DND-41 (cell line): ENCODE data around the gene CLIC6.

Experiments used
- ATAC-seq: fragments of 200-7000 bp; cut with Tn5 transposase; 3 replicates; pipeline ENCODE4 v1.9.1; 2021; ENCODE audit warnings: low read depth; ENCODE audit not compliant: insufficient read depth
- DNase-seq: peaks from one replicate; pipeline ENCODE4 v3.0.0-alpha.2; 2020
- H2AFZ ChIP-seq: 2 replicates; pipeline ENCODE4 v1.6.0; 2012; ENCODE audit warnings: low read depth, low read length
- H3K27ac ChIP-seq: 2 replicates; pipeline ENCODE4 v1.5.1; 2012; ENCODE audit warnings: low read length, inconsistent platforms
- H3K27me3 ChIP-seq: fragments of 200-600 bp; sonication (generic); 2 replicates; pipeline ENCODE4 v1.6.0; 2012; ENCODE audit warnings: low read length, mild to moderate bottlenecking, inconsistent platforms; ENCODE audit not compliant: insufficient read depth, poor library complexity
- H3K36me3 ChIP-seq: 2 replicates; pipeline ENCODE4 v1.5.1; 2012; ENCODE audit warnings: low read length, inconsistent platforms; ENCODE audit not compliant: insufficient read depth
- H3K4me1 ChIP-seq: 2 replicates; pipeline ENCODE4 v1.5.1; 2012; ENCODE audit warnings: mild to moderate bottlenecking, low read length; ENCODE audit not compliant: insufficient read depth
- H3K4me2 ChIP-seq: 2 replicates; pipeline ENCODE4 v1.6.0; 2012; ENCODE audit warnings: mild to moderate bottlenecking, moderate library complexity, low read length, inconsistent platforms; ENCODE audit not compliant: insufficient read depth
- H3K4me3 ChIP-seq, 2 experiments: fragments of 200-600 bp in 1 of 2; shearing (Covaris generic) in 1 of 2; 2 replicates each; pipeline ENCODE4 v1.5.1; 2012 to 2016; ENCODE audit warnings: inconsistent platforms in 2 of 2, low read length in 2 of 2, mild to moderate bottlenecking in 2 of 2, low read depth in 1 of 2, moderate library complexity in 1 of 2
- H3K79me2 ChIP-seq: 2 replicates; pipeline ENCODE4 v1.6.0; 2012; ENCODE audit warnings: low read length, inconsistent platforms; ENCODE audit not compliant: insufficient read depth
- H3K9ac ChIP-seq: 2 replicates; pipeline ENCODE4 v1.6.0; 2012; ENCODE audit warnings: low read depth, mild to moderate bottlenecking, inconsistent platforms, low read length, moderate library complexity
- H3K9me3 ChIP-seq: 2 replicates; pipeline ENCODE4 v1.5.1; 2012; ENCODE audit warnings: low read length, moderate library complexity, mild to moderate bottlenecking, inconsistent platforms; ENCODE audit not compliant: insufficient read depth, severe bottlenecking
- H4K20me1 ChIP-seq: 2 replicates; pipeline ENCODE4 v1.6.0; 2012; ENCODE audit warnings: low read length; ENCODE audit not compliant: insufficient read depth
- EZH2 ChIP-seq: IDR thresholded peaks from 3 replicates; pipeline ENCODE4 v1.6.1; 2012; ENCODE audit warnings: borderline replicate concordance, low read depth, mild to moderate bottlenecking, moderate library complexity, low read length, inconsistent platforms; ENCODE audit not compliant: severe bottlenecking
- TF ChIP-seq, protein P1 (sequence below): IDR thresholded peaks from 2 replicates; pipeline ENCODE4 v1.5.1; 2012; ENCODE audit warnings: borderline replicate concordance, low read length, moderate library complexity, mild to moderate bottlenecking; ENCODE audit not compliant: poor library complexity, severe bottlenecking; ENCODE audit errors: extremely low read depth

Gene CLIC6

DNA sequence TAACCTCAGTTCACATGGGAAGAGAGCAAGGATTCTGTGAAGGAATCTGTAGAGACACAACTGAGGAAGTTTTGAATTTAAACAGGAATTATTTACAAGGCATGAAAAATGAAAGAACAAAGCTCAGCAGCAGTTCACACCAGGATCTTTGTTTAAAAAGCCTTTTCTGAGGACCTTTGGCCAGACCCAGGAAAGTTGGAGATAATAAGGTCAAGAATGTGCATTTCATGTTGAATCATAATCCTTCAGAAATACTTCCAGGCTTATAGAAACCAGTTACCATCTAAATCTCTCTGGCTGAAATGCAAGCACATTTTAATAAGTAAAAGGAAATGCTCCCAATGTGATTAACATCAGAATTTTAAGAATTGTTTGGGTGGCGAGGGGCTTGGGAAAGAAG, 2.7 kb downstream of the CLIC6 start:
- Histone ChIP-seq H3K4me3 (no peak overlapping the region), H3K36me3 (no peaks in the 10 kb centered on the region), H3K4me2 (no peak overlapping the region), H3K9me3 (no peaks in the 10 kb centered on the region), H3K4me1 (no peaks in the 10 kb centered on the region), H3K27ac (no peak overlapping the region), H2AFZ (no peak overlapping the region), H3K27me3 (peaks cover 4% of the 10 kb centered on the region), H3K9ac (no peak overlapping the region), H3K79me2 (no peaks in the 10 kb centered on the region), H4K20me1 (no peaks in the 10 kb centered on the region)
- DNase-seq (no peak), ATAC-seq (no peak)
- TF ChIP-seq, protein P1, sequence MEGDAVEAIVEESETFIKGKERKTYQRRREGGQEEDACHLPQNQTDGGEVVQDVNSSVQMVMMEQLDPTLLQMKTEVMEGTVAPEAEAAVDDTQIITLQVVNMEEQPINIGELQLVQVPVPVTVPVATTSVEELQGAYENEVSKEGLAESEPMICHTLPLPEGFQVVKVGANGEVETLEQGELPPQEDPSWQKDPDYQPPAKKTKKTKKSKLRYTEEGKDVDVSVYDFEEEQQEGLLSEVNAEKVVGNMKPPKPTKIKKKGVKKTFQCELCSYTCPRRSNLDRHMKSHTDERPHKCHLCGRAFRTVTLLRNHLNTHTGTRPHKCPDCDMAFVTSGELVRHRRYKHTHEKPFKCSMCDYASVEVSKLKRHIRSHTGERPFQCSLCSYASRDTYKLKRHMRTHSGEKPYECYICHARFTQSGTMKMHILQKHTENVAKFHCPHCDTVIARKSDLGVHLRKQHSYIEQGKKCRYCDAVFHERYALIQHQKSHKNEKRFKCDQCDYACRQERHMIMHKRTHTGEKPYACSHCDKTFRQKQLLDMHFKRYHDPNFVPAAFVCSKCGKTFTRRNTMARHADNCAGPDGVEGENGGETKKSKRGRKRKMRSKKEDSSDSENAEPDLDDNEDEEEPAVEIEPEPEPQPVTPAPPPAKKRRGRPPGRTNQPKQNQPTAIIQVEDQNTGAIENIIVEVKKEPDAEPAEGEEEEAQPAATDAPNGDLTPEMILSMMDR = no peak
- no peak for TF ChIP-seq EZH2

DNA sequence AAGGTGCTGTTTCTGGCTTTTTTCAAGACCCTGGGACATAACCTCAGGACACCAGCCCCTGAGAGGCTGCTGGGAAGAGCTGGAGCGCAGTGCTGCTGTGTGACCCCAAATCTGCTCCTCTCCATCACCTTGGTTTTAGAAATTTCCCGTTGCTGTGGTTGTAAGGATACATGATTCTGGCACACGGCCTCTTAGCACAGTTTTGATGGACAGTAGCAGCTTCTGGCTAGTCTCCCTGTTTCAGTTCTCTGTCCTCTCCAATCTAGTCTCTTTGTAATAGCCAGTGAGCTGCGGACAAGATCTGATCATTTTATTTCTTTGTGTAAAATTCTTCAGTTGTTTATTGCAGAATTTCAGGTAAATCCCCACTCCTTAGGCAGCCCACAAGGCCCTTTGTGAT, 3.1 kb downstream of the CLIC6 start:
- ATAC-seq = no peak
- Histone ChIP-seq H3K27ac (no peak overlapping the region), H3K4me2 (no peak overlapping the region), H3K79me2 (no peaks in the 10 kb centered on the region), H3K4me3 (no peak overlapping the region), H3K9ac (no peak overlapping the region), H2AFZ (no peak overlapping the region), H3K4me1 (no peaks in the 10 kb centered on the region), H3K36me3 (no peaks in the 10 kb centered on the region), H3K9me3 (no peaks in the 10 kb centered on the region), H4K20me1 (no peaks in the 10 kb centered on the region), H3K27me3 (peaks cover 4% of the 10 kb centered on the region)
- DNase-seq = no peak
- TF ChIP-seq, protein P1 = no peak
- no peak for TF ChIP-seq EZH2

DNA sequence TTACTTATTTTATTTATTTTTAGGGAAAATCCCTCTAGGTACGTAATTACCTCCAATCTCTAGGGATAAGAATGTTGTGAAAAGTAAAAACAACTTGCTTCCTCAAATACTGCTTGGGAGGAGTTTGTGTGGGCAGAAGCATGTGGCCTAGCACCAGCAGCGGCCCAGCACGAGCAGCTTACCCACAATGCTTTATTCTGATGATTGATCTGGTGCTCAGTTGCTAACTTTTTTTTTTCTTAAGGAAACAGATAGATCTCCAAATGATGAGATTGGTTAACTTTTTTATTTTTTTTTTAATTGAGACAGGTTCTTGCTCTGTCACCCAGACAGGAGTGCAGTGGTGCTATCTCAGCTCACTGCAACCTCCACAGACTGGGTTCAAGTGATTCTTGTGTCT, 4.2 kb downstream of the CLIC6 start:
- DNase-seq (no peak), ATAC-seq (no peak)
- peaks cover 4% of the 10 kb centered on the region for H3K27me3 ChIP-seq
- H3K9me3 ChIP-seq = no peaks in the 10 kb centered on the region
- TF ChIP-seq EZH2 = no peak
- TF ChIP-seq, protein P1 = no peak
- no peak overlapping the region for H3K4me2 ChIP-seq
- no peaks in the 10 kb centered on the region for H3K36me3 ChIP-seq
- H3K4me3 ChIP-seq = no peak overlapping the region
- no peak overlapping the region for H3K27ac ChIP-seq
- H2AFZ ChIP-seq = no peak overlapping the region
- H3K4me1 ChIP-seq = no peaks in the 10 kb centered on the region
- no peaks in the 10 kb centered on the region for H3K79me2 ChIP-seq
- no peaks in the 10 kb centered on the region for H4K20me1 ChIP-seq
- no peak overlapping the region for H3K9ac ChIP-seq

DNA sequence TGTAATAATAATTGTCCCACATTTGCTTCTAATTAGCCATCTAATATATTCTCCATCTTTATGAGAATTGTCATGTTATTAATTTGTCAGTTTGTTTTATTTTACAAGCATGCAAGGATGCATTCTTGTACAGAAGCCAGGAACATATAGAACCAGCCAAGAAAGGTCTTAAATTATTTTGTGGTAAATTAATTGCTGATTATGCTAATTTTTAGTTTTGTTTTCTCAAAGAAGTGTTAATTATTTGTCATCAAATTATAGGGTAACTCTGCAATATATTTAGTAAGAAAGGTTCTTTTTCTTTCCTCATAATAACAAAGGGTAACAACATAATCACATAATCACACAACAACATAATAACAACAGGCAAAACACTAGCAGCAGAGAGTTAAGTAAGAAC, 5.7 kb downstream of the CLIC6 start:
- no peaks in the 10 kb centered on the region for H3K9me3 ChIP-seq
- no peaks in the 10 kb centered on the region for H3K79me2 ChIP-seq
- no peak overlapping the region for H3K4me2 ChIP-seq
- DNase-seq (no peak), ATAC-seq (no peak)
- TF ChIP-seq, protein P1 = no peak
- no peak for TF ChIP-seq EZH2
- no peak overlapping the region for H3K27ac ChIP-seq
- no peak overlapping the region for H3K9ac ChIP-seq
- H3K36me3 ChIP-seq = no peaks in the 10 kb centered on the region
- H3K4me3 ChIP-seq = no peak overlapping the region
- peaks cover 4% of the 10 kb centered on the region for H3K27me3 ChIP-seq
- no peaks in the 10 kb centered on the region for H3K4me1 ChIP-seq
- no peak overlapping the region for H2AFZ ChIP-seq
- no peaks in the 10 kb centered on the region for H4K20me1 ChIP-seq
